ENCODE data around the gene SLC8A3.

SLC8A3 gene

DNA sequence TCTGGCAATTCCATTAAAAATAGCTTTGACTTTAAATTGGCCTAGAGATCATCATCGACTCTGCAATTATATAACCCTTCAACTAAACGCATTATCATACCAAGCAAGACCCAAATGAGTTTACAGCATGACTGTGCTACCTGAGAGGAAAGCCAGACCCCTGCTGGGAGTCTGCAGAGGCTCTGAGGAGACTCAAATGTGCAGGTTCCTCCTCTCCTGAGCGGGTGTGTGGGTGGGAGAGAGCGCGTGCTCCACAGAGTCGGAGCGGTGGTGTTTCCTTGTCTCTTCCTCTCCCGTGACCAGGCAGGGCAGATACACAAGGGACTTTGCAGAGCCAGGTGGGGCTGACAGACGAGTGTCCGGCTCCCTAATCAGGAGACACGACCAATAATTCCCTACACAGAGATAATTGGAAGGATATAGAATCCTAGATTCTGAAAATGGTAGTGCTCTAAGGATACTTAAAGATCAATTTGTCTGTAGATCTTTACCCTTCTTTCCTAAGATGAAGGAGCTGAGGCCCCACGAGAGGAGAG, 74.1 kb downstream of the SLC8A3 start:
- Histone ChIP-seq H3K9me3 (ENCODE audit: severe bottlenecking) (no peaks in the 10 kb centered on the region), H3K4me1 (ENCODE audit: insufficient read depth, poor library complexity, severe bottlenecking) (no peaks in the 10 kb centered on the region), H3K36me3 (ENCODE audit: low read depth) (no peaks in the 10 kb centered on the region), H3K27ac (ENCODE audit: poor library complexity, severe bottlenecking) (no peak overlapping the region), H3K4me3 (ENCODE audit: severe bottlenecking) (no peak overlapping the region), H3K27me3 (ENCODE audit: insufficient read depth, poor library complexity, severe bottlenecking) (peaks cover 25% of the 10 kb centered on the region)
- TF ChIP-seq CTCF (IDR thresholded peaks at IDR 0.05; ENCODE audit: poor library complexity, severe bottlenecking), result no peak
- ATAC-seq (ENCODE audit: low read depth) (no peak), DNase-seq (ENCODE audit: low spot score) (no peak)

- Histone ChIP-seq H3K4me1 (ENCODE audit: insufficient read depth, poor library complexity, severe bottlenecking) (no peaks in the 10 kb centered on the region), H3K27me3 (ENCODE audit: insufficient read depth, poor library complexity, severe bottlenecking) (peaks cover 19% of the 10 kb centered on the region), H3K4me3 (ENCODE audit: severe bottlenecking) (no peak overlapping the region), H3K27ac (ENCODE audit: poor library complexity, severe bottlenecking) (no peak overlapping the region), H3K36me3 (ENCODE audit: low read depth) (no peaks in the 10 kb centered on the region), H3K9me3 (ENCODE audit: severe bottlenecking) (no peaks in the 10 kb centered on the region)
- no peak for DNase-seq (ENCODE audit: low spot score)
- ATAC-seq (ENCODE audit: low read depth), result no peak
- TF ChIP-seq CTCF (IDR thresholded peaks at IDR 0.05; ENCODE audit: poor library complexity, severe bottlenecking), result no peak
Measured at GRCh38 chr14:70113211-70113610, 75.5 kb downstream of the SLC8A3 start.

DNA sequence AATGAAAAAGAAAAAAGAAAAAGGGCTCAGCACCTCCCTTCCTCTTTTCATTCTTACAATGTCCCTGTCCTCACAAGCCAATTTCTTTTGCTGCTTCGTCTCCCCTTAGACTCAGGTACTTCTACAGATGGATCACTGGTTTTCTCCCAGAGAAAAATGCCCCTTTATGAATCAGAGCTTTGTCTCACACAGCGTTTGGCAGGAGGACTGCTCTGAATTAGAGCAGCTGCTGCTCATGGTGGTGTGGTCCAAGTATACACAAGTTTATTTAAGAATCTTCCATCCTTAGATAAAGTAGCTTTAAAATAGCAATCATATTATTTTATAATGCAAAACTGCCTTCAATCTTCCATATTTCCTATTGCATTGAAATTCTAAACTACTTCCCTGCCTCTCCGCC, 80.3 kb downstream of the SLC8A3 start:
- no peaks in the 10 kb centered on the region for H3K4me1 ChIP-seq (ENCODE audit: insufficient read depth, poor library complexity, severe bottlenecking)
- ATAC-seq (ENCODE audit: low read depth) (no peak), DNase-seq (ENCODE audit: low spot score) (no peak)
- no peak overlapping the region for H3K27ac ChIP-seq (ENCODE audit: poor library complexity, severe bottlenecking)
- H3K9me3 ChIP-seq (ENCODE audit: severe bottlenecking), result no peaks in the 10 kb centered on the region
- no peak overlapping the region for H3K4me3 ChIP-seq (ENCODE audit: severe bottlenecking)
- peaks cover 37% of the 10 kb centered on the region for H3K27me3 ChIP-seq (ENCODE audit: insufficient read depth, poor library complexity, severe bottlenecking)
- H3K36me3 ChIP-seq (ENCODE audit: low read depth), result no peaks in the 10 kb centered on the region
- no peak for TF ChIP-seq CTCF (IDR thresholded peaks at IDR 0.05; ENCODE audit: poor library complexity, severe bottlenecking)

DNA sequence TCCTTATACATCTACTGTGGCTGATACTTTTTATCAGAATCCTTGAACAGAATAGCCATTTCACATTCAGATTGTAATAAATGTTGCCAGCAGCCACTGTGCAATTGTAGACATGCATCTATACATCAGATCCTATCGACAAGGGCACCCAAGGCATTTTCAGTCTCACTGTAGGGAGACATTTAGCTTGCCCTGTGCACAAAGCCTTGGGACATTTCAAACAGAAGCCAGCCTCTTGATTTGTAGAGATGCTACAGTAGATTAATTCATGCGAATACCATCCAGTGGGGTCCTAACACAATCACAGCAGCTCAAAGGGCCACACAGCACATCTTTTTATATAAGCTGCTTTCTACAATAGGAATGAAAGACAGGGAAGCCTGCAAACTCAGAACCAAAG, 81.4 kb downstream of the SLC8A3 start:
- Histone ChIP-seq H3K4me3 (ENCODE audit: severe bottlenecking) (no peak overlapping the region), H3K27me3 (ENCODE audit: insufficient read depth, poor library complexity, severe bottlenecking) (peaks cover 46% of the 10 kb centered on the region), H3K27ac (ENCODE audit: poor library complexity, severe bottlenecking) (no peak overlapping the region), H3K36me3 (ENCODE audit: low read depth) (no peaks in the 10 kb centered on the region), H3K9me3 (ENCODE audit: severe bottlenecking) (no peaks in the 10 kb centered on the region), H3K4me1 (ENCODE audit: insufficient read depth, poor library complexity, severe bottlenecking) (no peaks in the 10 kb centered on the region)
- ATAC-seq (ENCODE audit: low read depth) (no peak), DNase-seq (ENCODE audit: low spot score) (no peak)
- no peak for TF ChIP-seq CTCF (IDR thresholded peaks at IDR 0.05; ENCODE audit: poor library complexity, severe bottlenecking)

DNA sequence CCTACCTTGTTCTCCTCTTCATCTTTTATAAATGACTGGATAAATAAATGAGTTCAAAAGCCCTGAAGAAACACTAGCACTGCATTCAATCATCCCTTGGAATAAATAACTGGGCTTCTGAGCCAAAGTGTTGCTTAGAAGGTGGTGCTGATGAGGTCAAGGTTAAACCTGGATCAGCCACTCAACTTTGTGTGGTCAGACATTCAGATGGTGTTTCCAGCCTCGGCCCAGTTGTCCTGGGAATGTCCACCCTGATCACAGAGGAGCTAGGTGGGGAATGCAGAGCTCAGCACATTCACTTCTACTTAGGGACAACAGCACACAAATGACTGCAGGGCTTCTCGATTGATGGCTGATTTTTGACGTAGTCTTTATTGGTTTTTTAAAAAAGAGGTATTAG, 88.7 kb downstream of the SLC8A3 start:
- TF ChIP-seq CTCF (IDR thresholded peaks at IDR 0.05; ENCODE audit: poor library complexity, severe bottlenecking), result no peak
- no peaks in the 10 kb centered on the region for H3K4me1 ChIP-seq (ENCODE audit: insufficient read depth, poor library complexity, severe bottlenecking)
- DNase-seq (ENCODE audit: low spot score) (no peak), ATAC-seq (ENCODE audit: low read depth) (no peak)
- no peaks in the 10 kb centered on the region for H3K36me3 ChIP-seq (ENCODE audit: low read depth)
- no peak overlapping the region for H3K4me3 ChIP-seq (ENCODE audit: severe bottlenecking)
- H3K27ac ChIP-seq (ENCODE audit: poor library complexity, severe bottlenecking), result no peak overlapping the region
- H3K9me3 ChIP-seq (ENCODE audit: severe bottlenecking), result no peaks in the 10 kb centered on the region
- peaks cover 88% of the 10 kb centered on the region for H3K27me3 ChIP-seq (ENCODE audit: insufficient read depth, poor library complexity, severe bottlenecking)

Data from RWPE2 (cell line).